Stimulated activated CD4-positive, alpha-beta T cell treated with anti-CD3 and anti-CD28 coated beads, Interleukin-4, amount 100 ng/mL, for 24 hours (primary cell): ENCODE data around the gene ANKRD28.
"Not testable (repeated sequence)": the region's sequence is repeated elsewhere in the genome, so short reads cannot be mapped to it uniquely, and the experiment has no call there.

Experiments used
- DNase-seq: peaks from one replicate; pipeline ENCODE4 v3.0.0-alpha.2; 2020

ANKRD28 gene

DNA sequence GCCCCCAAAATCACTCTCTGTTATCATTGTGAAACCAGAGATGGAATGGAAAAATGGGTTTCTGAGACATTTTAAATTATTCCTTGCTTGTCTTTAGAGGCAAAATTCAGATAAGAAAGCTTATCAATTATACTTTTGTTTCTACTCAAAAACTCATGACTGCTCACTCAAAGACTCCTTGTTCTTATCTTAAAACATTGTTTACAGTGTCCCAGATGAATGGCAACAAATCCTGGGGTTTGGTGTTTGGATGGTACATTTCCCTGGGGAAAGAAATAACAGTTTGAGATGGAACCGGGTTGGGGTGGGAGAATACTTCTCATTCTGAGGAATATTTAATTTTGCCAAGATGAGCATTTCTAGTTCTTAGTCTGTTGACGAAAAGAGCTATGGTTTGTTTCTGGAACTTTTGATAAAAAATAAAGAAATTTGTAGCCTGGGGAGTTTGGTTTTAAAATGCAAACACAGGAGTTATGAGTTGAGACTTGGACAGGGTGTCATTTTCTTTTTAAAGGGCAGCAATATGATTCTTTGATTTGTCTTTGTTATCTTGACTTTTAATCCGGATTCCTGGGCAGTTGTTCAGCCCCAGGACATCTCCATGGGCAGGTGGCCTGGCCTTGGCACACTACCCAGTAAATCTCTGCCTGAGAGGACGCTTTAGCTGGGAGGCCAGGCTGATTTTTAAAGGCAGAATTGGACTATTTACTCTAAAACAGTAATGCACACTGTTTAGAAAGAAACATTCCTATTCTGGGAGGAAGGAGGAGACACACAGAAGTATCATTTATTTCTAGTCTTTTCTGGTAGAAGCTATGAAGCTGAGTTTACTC is 163.8 kb downstream of the ANKRD28 start:
- no peak for DNase-seq

DNA sequence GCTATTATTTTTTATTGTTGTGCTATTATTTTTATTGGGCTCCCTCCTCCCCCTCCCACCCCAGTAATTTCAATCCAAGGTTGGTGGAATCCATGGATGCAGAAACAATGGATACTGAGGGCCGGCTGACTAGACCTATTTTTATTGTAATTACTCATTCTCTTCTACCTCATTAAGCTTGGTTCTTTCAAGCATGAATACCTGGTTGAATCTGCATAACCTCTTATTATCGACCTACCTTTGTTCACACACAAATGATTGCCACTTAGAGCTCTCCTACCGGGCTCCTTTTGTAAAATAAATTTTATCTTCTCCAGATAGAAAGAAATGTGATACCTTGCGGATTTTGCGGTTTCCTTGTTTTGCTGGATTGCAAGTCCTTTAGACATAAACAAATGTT is 164.6 kb downstream of the ANKRD28 start:
- no peak for DNase-seq

DNA sequence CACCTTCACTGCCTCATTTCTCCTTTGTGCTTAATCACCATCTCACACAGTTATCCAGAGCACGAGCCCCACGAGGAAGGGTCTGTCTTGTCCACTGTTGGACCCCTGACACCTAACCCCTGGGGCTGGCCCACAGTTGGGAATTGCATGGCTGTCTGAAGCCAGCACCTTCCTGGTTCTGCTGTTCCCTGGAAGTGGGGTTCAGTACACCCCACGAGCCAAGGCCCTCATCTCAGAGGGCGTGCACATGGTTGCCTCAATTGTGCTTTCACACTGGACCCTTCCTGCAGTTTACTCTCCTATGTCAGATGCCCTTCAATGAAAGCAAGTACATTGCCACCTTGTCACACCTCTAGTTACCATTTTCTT is 165.6 kb downstream of the ANKRD28 start:
- no peak for DNase-seq

DNA sequence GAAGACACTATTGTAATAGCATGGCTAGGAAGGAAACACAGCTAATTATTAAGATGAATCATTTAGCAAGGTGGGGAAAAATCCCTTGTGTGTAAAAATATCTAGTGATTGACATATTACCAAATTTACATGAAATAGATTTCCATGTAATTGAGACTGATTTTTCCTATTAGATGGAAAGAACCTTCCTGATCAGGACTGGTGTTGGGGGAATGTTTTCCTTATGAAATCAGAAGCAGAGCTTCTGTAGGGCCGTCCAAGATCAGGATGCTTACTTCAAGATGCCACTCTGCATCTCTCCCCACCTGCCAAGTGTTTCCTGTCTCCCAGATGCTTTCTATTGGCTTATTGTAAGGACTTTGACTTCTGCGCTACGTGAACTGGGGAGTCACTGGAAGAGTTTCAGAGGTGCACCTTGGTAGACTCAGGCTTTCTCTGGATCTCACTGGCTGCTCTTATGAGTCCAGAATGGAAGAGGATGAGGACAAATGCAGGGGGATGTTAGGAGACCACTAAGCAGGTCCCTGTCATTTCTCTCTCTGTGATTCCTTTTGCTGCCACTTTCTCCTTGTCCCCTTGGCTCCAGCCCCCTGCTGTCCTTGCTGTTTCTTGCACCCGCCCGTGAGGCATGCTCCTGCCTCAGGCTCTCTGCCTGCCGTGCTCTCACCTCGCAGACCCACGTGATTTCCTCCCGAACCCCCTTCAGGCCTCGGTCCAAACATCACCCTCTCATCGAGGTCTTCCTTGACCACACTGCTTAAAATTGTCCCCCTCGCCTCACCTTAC is 166.2 kb downstream of the ANKRD28 start:
- no peak for DNase-seq

DNA sequence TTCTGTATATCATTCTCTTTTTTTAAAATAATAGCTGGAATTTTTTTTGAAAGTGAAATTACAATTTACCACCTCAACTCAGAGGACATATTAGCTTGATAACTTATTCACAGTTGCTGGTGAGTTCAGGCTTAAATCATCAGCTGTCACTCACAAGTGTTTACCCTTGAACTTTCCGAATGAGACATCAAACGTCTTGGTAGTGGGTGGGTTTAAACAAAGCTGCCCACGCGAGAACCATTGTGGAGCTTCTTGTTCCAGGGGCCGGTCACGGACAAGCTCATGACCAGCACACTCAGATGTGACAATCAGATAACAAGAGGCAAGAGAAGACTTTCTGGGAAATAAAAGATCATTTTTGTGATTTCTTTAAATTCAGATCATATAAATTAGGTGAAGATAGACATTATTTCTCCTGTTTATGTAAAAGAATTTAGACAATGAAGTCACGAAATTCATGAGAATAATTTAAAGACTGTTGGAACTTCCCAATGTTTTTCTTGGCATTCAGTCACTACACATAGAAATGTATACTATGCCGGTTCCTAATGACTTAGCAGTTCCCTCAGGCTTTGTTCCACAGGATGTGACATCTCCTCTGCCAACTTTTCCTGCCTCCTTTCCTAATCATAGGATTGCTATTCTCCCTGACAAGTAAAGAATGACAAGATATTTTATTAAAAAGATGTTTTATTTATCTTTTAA is 167.0 kb downstream of the ANKRD28 start:
- DNase-seq = peak; percentile 30

DNA sequence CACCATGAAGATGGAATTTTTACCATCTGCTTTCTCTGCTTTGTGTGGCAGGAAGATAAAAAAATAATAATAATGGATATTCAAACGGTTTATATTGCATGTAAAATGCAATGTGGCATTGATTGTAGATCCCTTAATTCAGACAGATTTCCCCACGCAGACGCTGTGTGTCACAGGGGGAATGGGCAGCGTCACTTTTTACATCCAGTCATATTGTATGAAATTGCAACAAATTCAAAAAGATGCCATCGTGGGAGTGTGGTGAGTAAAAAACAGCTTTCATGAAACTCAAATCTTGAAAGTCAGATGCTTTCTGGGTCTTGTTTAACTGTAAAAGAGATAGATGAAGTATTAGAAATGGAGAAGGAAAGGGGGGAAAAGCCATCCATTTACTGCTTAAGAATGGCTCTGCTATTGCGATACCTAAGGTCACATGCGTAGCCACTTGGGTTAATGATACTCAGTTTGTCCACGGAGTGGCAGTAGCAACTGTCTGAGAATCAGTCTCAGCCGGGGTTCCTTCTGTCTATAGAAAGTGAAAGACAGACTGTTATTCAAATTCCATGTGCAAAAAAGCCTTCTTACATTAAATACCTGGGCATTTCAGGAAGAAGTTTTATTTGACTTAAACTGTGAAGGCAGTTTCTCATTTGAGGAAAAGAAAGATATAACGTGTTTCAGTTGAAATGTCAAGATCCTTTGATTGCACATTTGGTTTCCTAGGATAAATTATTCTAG is 167.8 kb downstream of the ANKRD28 start:
- DNase-seq = peak; percentile 70

DNA sequence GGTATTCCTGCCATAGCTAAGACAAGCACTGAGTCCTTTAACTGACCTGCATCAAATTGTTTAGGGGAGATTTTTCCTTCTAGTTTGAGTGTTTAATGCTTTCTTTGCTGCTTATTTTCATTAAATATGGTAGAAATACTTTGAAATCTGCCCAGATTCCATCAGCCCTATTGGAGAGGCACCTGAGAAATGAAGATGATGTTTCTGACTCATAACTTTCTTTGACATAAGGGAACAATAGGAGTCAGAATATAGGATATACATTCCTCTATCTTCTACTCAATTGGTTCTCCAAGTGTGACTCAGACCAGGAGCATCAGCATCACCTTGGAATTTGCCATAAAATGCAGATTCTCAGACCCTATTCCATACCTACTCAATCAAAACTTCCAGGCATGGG is 168.8 kb downstream of the ANKRD28 start:
- DNase-seq = no peak

DNA sequence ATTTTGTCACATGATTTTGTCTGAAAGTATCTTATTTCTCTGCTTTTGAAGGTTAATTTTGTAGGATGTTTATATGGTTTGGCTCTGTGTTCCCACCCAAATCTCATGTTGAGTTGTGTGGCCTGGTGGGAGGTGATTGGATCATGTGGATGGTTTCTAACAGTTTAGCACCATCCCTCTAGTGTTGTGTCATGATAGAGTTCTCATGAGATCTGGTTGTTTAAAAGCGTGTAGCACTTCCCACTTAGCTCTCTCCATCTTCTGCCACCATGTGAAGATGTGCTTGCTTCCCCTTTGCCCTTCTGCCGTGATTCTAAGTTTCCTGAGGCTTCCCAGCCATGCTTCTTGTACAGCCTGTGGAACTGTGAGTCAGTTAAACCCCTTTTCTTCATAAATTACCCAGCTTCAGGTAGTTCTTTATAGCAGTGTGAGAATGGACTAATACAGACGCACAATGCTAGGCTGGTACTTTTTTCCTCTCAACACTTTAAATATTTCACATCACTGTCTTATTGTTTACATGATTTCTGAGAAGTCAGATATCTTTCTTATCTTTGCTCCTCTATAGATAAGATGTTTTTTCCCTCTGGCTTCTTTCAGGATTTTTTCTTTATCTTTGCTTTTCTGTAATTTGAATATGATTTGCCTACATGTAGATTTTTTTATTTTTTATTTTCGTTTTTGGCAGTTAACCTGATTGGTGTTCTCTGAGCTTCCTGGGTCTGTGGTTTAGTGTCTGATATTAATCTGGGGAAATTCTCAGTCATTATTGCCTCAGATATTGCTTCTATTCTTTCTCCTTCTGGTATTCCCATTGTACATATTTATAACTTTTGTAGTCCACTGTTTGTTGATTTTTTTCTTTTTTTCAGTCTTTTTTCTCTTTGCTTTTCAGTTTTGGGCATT is 174.0 kb downstream of the ANKRD28 start:
- DNase-seq = no peak

DNA sequence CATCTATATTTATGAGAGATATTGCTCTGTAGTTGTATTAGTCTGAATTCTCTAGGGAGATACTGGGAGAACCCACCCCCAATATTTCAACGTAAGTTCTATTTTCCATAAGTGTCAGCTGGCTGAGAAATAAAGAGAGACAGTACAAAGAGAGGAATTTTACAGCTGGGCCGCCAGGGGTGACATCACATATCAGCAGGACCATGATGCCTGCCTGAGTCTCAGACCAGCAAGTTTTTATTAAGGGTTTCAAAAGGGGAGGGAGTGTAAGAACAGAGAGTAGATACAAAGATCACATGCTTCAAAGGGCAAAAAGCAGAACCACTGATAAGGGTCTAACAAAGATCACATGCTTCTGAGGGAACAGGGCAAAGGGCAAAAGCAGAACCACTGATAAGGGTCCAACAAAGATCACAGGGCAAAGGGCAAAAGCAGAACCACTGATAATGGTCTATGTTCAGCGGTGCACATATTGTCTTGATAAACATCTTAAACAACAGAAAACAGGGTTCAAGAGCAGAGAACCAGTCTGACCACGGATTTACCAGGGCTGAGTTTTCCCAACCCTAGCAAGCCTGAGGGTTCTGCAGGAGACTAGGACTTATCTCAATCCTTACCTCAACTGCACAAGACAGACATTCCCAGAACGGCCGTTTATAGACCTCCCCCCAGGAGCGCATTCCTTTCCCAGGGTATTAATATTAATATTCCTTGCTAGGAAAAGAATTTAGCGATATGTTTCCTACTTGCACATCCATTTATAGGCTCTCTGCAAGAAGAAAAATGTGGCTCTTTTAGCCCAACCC is 177.9 kb downstream of the ANKRD28 start:
- not testable (repeated sequence) for DNase-seq
